ENCODE measurements around the gene CDHR5.

The CDHR5 gene

GRCh38 chr11:578276-579035 lies 46.3 kb downstream of the CDHR5 start:
- DNase-seq: no peak
- no peaks in the 10 kb centered on the region for H3K9me3 ChIP-seq (ENCODE audit: severe bottlenecking)
- peaks cover 40% of the 10 kb centered on the region for H3K36me3 ChIP-seq
- TF ChIP-seq CTCF (IDR thresholded peaks at IDR 0.05; ENCODE audit: low read depth, low read length): no peak
- no peak overlapping the region for H3K4me3 ChIP-seq (ENCODE audit: low read depth, low read length)
- no peaks in the 10 kb centered on the region for H3K27me3 ChIP-seq (ENCODE audit: insufficient read depth, low read depth, severe bottlenecking)
- H3K27ac ChIP-seq: no peak overlapping the region

GRCh38 chr11:577611-577894 lies 47.2 kb downstream of the CDHR5 start:
- Histone ChIP-seq H3K4me3 (ENCODE audit: low read depth, low read length) (peak overlapping the region; percentile 76), H3K9me3 (ENCODE audit: severe bottlenecking) (no peaks in the 10 kb centered on the region), H3K27me3 (ENCODE audit: insufficient read depth, low read depth, severe bottlenecking) (no peaks in the 10 kb centered on the region), H3K36me3 (peaks cover 31% of the 10 kb centered on the region), H3K27ac (peak overlapping the region; percentile 79; the same call in 1 of the 2 replicates)
- no peak for DNase-seq
- no peak for TF ChIP-seq CTCF (IDR thresholded peaks at IDR 0.05; ENCODE audit: low read depth, low read length)

GRCh38 chr11:576811-577610 lies 47.7 kb downstream of the CDHR5 start:
- H3K27me3 ChIP-seq (ENCODE audit: insufficient read depth, low read depth, severe bottlenecking): no peaks in the 10 kb centered on the region
- DNase-seq: no peak
- peak overlapping the region; percentile 76 for H3K4me3 ChIP-seq (ENCODE audit: low read depth, low read length)
- H3K27ac ChIP-seq: peak overlapping the region; percentile 79
- no peak for TF ChIP-seq CTCF (IDR thresholded peaks at IDR 0.05; ENCODE audit: low read depth, low read length)
- H3K9me3 ChIP-seq (ENCODE audit: severe bottlenecking): no peaks in the 10 kb centered on the region
- peaks cover 28% of the 10 kb centered on the region for H3K36me3 ChIP-seq

GRCh38 chr11:575996-576768 lies 48.6 kb downstream of the CDHR5 start, which contains the start of gene PHRF1:
Gene PHRF1, plus strand, starts transcription at chr11:576470. Its CDS starts 5,043 bp downstream, at chr11:581513.
- H3K27ac ChIP-seq: peak within 1 kb of the TSS; percentile 100
- peaks cover 21% of the 10 kb centered on the region for H3K36me3 ChIP-seq
- H3K9me3 ChIP-seq (ENCODE audit: severe bottlenecking): no peaks in the 10 kb centered on the region
- no peak for TF ChIP-seq CTCF (IDR thresholded peaks at IDR 0.05; ENCODE audit: low read depth, low read length)
- H3K27me3 ChIP-seq (ENCODE audit: insufficient read depth, low read depth, severe bottlenecking): no peaks in the 10 kb centered on the region
- peak; percentile 96 for DNase-seq
- H3K4me3 ChIP-seq (ENCODE audit: low read depth, low read length): peak within 1 kb of the TSS; percentile 76

- Histone ChIP-seq H3K36me3 (peaks cover 21% of the 10 kb centered on the region), H3K27ac (peak overlapping the region; percentile 90), H3K9me3 (ENCODE audit: severe bottlenecking) (no peaks in the 10 kb centered on the region), H3K4me3 (ENCODE audit: low read depth, low read length) (peak overlapping the region; percentile 76), H3K27me3 (ENCODE audit: insufficient read depth, low read depth, severe bottlenecking) (no peaks in the 10 kb centered on the region)
- TF ChIP-seq CTCF (IDR thresholded peaks at IDR 0.05; ENCODE audit: low read depth, low read length): no peak
- peak; percentile 76 for DNase-seq
Measured at GRCh38 chr11:575313-575995, 49.3 kb downstream of the CDHR5 start.

Data from WERI-Rb-1 (cell line).